CD4-positive, alpha-beta memory T cell (primary cell): ENCODE data around the gene MRPL49. TPM values are rescaled to one million over a fixed set of nuclear protein-coding genes. Genes with fewer than 3 reads are reported as not detected.

ENCODE experiments used
- CTCF ChIA-PET: fragments of 350-600 bp; sonication (Branson Sonifier 250); formaldehyde crosslinking; loops from one replicate; lab custom pipeline; 2021; ENCODE audit warnings: inconsistent platforms; ENCODE audit not compliant: partially characterized antibody; lab: Charles Lee
- POLR2A ChIA-PET: fragments of 350-600 bp; sonication (Branson Sonifier 250); formaldehyde crosslinking; loops from one replicate; lab custom pipeline; 2021; ENCODE audit not compliant: partially characterized antibody; lab: Charles Lee
- DNase-seq, 5 donors: peaks; one replicate each; pipeline versions ENCODE4 v3.0.0 to v3.0.0-alpha.2; 2020 to 2022; ENCODE audit warnings: mixed read lengths in 1 of 5
- H3K27ac ChIP-seq: one replicate; pipeline ENCODE4 v1.7.0; 2013; ENCODE audit warnings: low read depth, low read length
- H3K27me3 ChIP-seq: 2 replicates; pipeline ENCODE4 v1.7.0; 2013; ENCODE audit warnings: mild to moderate bottlenecking, low read length, moderate library complexity; ENCODE audit not compliant: insufficient read depth
- H3K36me3 ChIP-seq: 2 replicates; pipeline ENCODE4 v1.7.0; 2013; ENCODE audit warnings: mild to moderate bottlenecking, low read length, moderate library complexity; ENCODE audit not compliant: insufficient read depth
- H3K4me1 ChIP-seq: 2 replicates; pipeline ENCODE4 v1.7.0; 2013; ENCODE audit warnings: mild to moderate bottlenecking, low read length, moderate library complexity; ENCODE audit not compliant: insufficient read depth
- H3K4me3 ChIP-seq, 2 donors: one replicate each; pipeline ENCODE4 v1.7.0; 2013; ENCODE audit warnings: low read length in 2 of 2, mild to moderate bottlenecking in 1 of 2
- H3K9me3 ChIP-seq, 2 donors: one replicate each; pipeline ENCODE4 v1.7.0; 2013; ENCODE audit warnings: low read length in 2 of 2, control low read depth in 1 of 2; ENCODE audit not compliant: control insufficient read depth in 1 of 2
- H3K27ac Mint-ChIP-seq, 7 donors: one replicate each; pipeline ENCODE4 v1.8.0; 2020 to 2021; ENCODE audit warnings: mixed read lengths in 7 of 7, mild to moderate bottlenecking in 6 of 7, inconsistent platforms in 3 of 7, moderate library complexity in 3 of 7
- H3K27me3 Mint-ChIP-seq, 2 donors: one replicate each; pipeline ENCODE4 v1.8.0; 2020 to 2021; ENCODE audit warnings: mixed read lengths in 2 of 2
- H3K36me3 Mint-ChIP-seq, 2 donors: one replicate each; pipeline ENCODE4 v1.8.0; 2020 to 2021; ENCODE audit warnings: mixed read lengths in 2 of 2, inconsistent platforms in 1 of 2, mild to moderate bottlenecking in 1 of 2
- H3K4me1 Mint-ChIP-seq, 4 donors: one replicate each; pipeline ENCODE4 v1.8.0; 2020 to 2021; ENCODE audit warnings: mixed read lengths in 4 of 4, mild to moderate bottlenecking in 1 of 4
- H3K4me3 Mint-ChIP-seq, 8 donors: one replicate each; pipeline ENCODE4 v1.8.0; 2020 to 2021; ENCODE audit warnings: mixed read lengths in 8 of 8, mild to moderate bottlenecking in 7 of 8, moderate library complexity in 6 of 8, inconsistent platforms in 3 of 8
- H3K9me3 Mint-ChIP-seq, 8 donors: one replicate each; pipeline ENCODE4 v1.8.0; 2020 to 2021; ENCODE audit warnings: mixed read lengths in 8 of 8, mild to moderate bottlenecking in 5 of 8, inconsistent platforms in 3 of 8, moderate library complexity in 1 of 8
- intact Hi-C: fragments of 100-400 bp; cut with micrococcal nuclease; formaldehyde crosslinking; loops from one replicate; pipeline ENCODE4 v1.15.1; 2023
- polyA plus RNA-seq, 2 donors: library from polyadenylated mRNA; unstranded; fragments of 300-500 nt; fragmentation: Illumina TruSeq; gene quantifications; one replicate each; pipeline ENCODE4 v1.2.3, GENCODE V29; 2021
- total RNA-seq, 2 experiments: library from RNA; stranded (reverse); gene quantifications; one replicate each; pipeline ENCODE4 v1.2.3, GENCODE V29; 2021

MRPL49 gene
- total and polyA plus RNA-seq, 4 experiments from 2014 or later: 59.6 to 118 (median 70.9) TPM

- Mint-ChIP-seq H3K9me3 (peaks cover 0 to 5% (median 0%) of the 10 kb centered on the region in 8 donors), H3K36me3 (peaks cover 5 to 61% of the 10 kb centered on the region in 2 donors), H3K4me3 (peak overlapping the region; percentile 42 to 100 (median 98)), H3K4me1 (peaks cover 22 to 45% (median 32%) of the 10 kb centered on the region in 4 donors), H3K27me3 (no peaks in the 10 kb centered on the region), H3K27ac (peak overlapping the region in 6 of 7 donors; percentile 31 to 100 (median 90))
- ChIA-PET CTCF (interaction anchor here (0.6 to 1.9 kb wide), 2 partner anchors 9 to 22 kb away, joined by 3 to 6 read pairs; no protein-coding TSS in a partner anchor), POLR2A (interaction anchor here (0.9 to 7.5 kb wide), 5 partner anchors 11 to 216 kb away, joined by 4 to 251 read pairs (median 5); partner anchors contain the start of genes ATG2A, CAPN1, FAU and MRPL49)
- DNase-seq: no peak
- intact Hi-C loops: loop anchor here (10.0 kb wide), 1 partner anchor 722 kb away; the partner anchor contains the start of gene CFL1
- Histone ChIP-seq H3K36me3 (peaks cover 51% of the 10 kb centered on the region), H3K27ac (peak overlapping the region; percentile 99), H3K4me1 (peaks cover 30% of the 10 kb centered on the region), H3K27me3 (no peaks in the 10 kb centered on the region), H3K4me3 (no peak overlapping the region), H3K9me3 (no peaks in the 10 kb centered on the region)
Measured at GRCh38 chr11:65132238-65132987, 10.3 kb downstream of the MRPL49 start.

- Mint-ChIP-seq H3K36me3 (peaks cover 5 to 56% of the 10 kb centered on the region in 2 donors), H3K27me3 (no peaks in the 10 kb centered on the region), H3K27ac (peak overlapping the region; percentile 99 to 100 (median 100)), H3K4me1 (peaks cover 23 to 48% (median 33%) of the 10 kb centered on the region in 4 donors), H3K9me3 (peaks cover 0 to 5% (median 0%) of the 10 kb centered on the region in 8 donors), H3K4me3 (peak overlapping the region; percentile 97 to 100 (median 98))
- peak overlapping the region; percentile 68 to 99 for H3K4me3 ChIP-seq
- CTCF ChIA-PET: interaction anchor here (2.5 kb wide), 1 partner anchor 21 kb away, joined by 11 read pairs; the partner anchor contains the start of gene TM7SF2
- DNase-seq: peak in 4 of 5 donors; percentile 26 to 76 (median 30)
- intact Hi-C loops: loop anchor here (10.0 kb wide), 1 partner anchor 722 kb away; the partner anchor contains the start of gene CFL1
- H3K27me3 ChIP-seq: no peaks in the 10 kb centered on the region
- no peaks in the 10 kb centered on the region for H3K9me3 ChIP-seq
- H3K4me1 ChIP-seq: peaks cover 30% of the 10 kb centered on the region
- H3K27ac ChIP-seq: peak overlapping the region; percentile 99
- POLR2A ChIA-PET: interaction anchor here (0.8 to 7.5 kb wide), 9 partner anchors 12 to 1986 kb away, joined by 3 to 251 read pairs (median 21); partner anchors contain the start of genes ATG2A, CAPN1, FAU and KDM2A
- peaks cover 45% of the 10 kb centered on the region for H3K36me3 ChIP-seq
Measured at GRCh38 chr11:65132988-65133700, 11.0 kb downstream of the MRPL49 start.

GRCh38 chr11:65133724-65134123 lies 11.6 kb downstream of the MRPL49 start:
- H3K4me3 ChIP-seq: peak overlapping the region; percentile 68 to 99
- H3K36me3 ChIP-seq: peaks cover 39% of the 10 kb centered on the region

GRCh38 chr11:65134240-65134951 lies 12.3 kb downstream of the MRPL49 start, which contains the start of gene SYVN1:
Gene SYVN1 (minus strand): TSS chr11:65134519. CDS start chr11:65133601, 918 bp downstream.
- CTCF ChIA-PET: interaction anchor here (1.3 to 3.5 kb wide), 8 partner anchors 13 to 195 kb away, joined by 3 to 23 read pairs (median 4); partner anchors contain the start of genes CAPN1, FAU, MRPL49 and TM7SF2
- peaks cover 23 to 48% (median 33%) of the 10 kb centered on the region in 4 donors for H3K4me1 Mint-ChIP-seq

More at GRCh38 chr11:65133724-65134123, 11.6 kb downstream of the MRPL49 start:
- Histone ChIP-seq H3K27ac (peak overlapping the region; percentile 99), H3K4me1 (peaks cover 30% of the 10 kb centered on the region), H3K9me3 (no peaks in the 10 kb centered on the region), H3K27me3 (no peaks in the 10 kb centered on the region)
- H3K4me3 Mint-ChIP-seq: peak overlapping the region; percentile 97 to 100 (median 98)
- peak in 2 of 5 donors; percentile 21 to 42 for DNase-seq
- peak overlapping the region; percentile 99 to 100 (median 100) for H3K27ac Mint-ChIP-seq
- H3K4me1 Mint-ChIP-seq: peaks cover 23 to 48% (median 33%) of the 10 kb centered on the region in 4 donors
- ChIA-PET POLR2A (interaction anchor here (0.8 to 7.5 kb wide), 14 partner anchors 13 to 1985 kb away, joined by 3 to 251 read pairs (median 9); partner anchors contain the start of genes ATG2A, CAPN1, FAU and KDM2A), CTCF (interaction anchor here (1.3 to 2.5 kb wide), 3 partner anchors 21 to 56 kb away, joined by 3 to 11 read pairs (median 4); partner anchors contain the start of genes CAPN1 and TM7SF2)
- H3K36me3 Mint-ChIP-seq: peaks cover 5 to 50% of the 10 kb centered on the region in 2 donors
- intact Hi-C loops: loop anchor here (1.0 to 10.0 kb wide), 4 partner anchors 11 to 721 kb away; partner anchors contain the start of genes CAPN1, CFL1, FAU and MRPL49
- peaks cover 0 to 5% (median 0%) of the 10 kb centered on the region in 8 donors for H3K9me3 Mint-ChIP-seq
- H3K27me3 Mint-ChIP-seq: no peaks in the 10 kb centered on the region

GRCh38 chr11:65134952-65135632 lies 13.0 kb downstream of the MRPL49 start:
- Mint-ChIP-seq H3K9me3 (peaks cover 0 to 5% (median 0%) of the 10 kb centered on the region in 8 donors), H3K4me3 (peak overlapping the region; percentile 97 to 100 (median 98)), H3K36me3 (peaks cover 5 to 40% of the 10 kb centered on the region in 2 donors), H3K27me3 (peaks cover 0 to 2% of the 10 kb centered on the region in 2 donors), H3K4me1 (peaks cover 23 to 48% (median 33%) of the 10 kb centered on the region in 4 donors), H3K27ac (peak overlapping the region; percentile 99 to 100 (median 100))
- ChIA-PET POLR2A (interaction anchor here (0.6 to 7.5 kb wide), 34 partner anchors 9 to 1154 kb away, joined by 3 to 251 read pairs (median 5); partner anchors contain the start of genes ARL2, CAPN1, CDC42EP2 and DPF2), CTCF (interaction anchor here (1.3 to 3.5 kb wide), 8 partner anchors 13 to 194 kb away, joined by 3 to 23 read pairs (median 4); partner anchors contain the start of genes CAPN1, FAU, MRPL49 and TM7SF2)
- H3K27me3 ChIP-seq: no peaks in the 10 kb centered on the region
- intact Hi-C loops: loop anchor here (1.0 to 10.0 kb wide), 4 partner anchors 13 to 720 kb away; partner anchors contain the start of genes CAPN1, CFL1, FAU and MRPL49
- H3K9me3 ChIP-seq: no peaks in the 10 kb centered on the region
- peaks cover 30% of the 10 kb centered on the region for H3K4me1 ChIP-seq
- peak overlapping the region; percentile 68 to 99 for H3K4me3 ChIP-seq
- peak overlapping the region; percentile 99 for H3K27ac ChIP-seq
- peak; percentile 89 to 95 (median 92) for DNase-seq
- peaks cover 27% of the 10 kb centered on the region for H3K36me3 ChIP-seq

More at GRCh38 chr11:65134240-65134951, 12.3 kb downstream of the MRPL49 start, which contains the start of gene SYVN1:
- Histone ChIP-seq H3K27ac (peak within 1 kb of the TSS; percentile 99), H3K27me3 (no peaks in the 10 kb centered on the region), H3K9me3 (no peaks in the 10 kb centered on the region), H3K4me3 (peak within 1 kb of the TSS; percentile 68 to 99), H3K36me3 (peaks cover 34% of the 10 kb centered on the region), H3K4me1 (peaks cover 30% of the 10 kb centered on the region)
- Mint-ChIP-seq H3K27me3 (no peaks in the 10 kb centered on the region), H3K9me3 (peaks cover 0 to 5% (median 0%) of the 10 kb centered on the region in 8 donors), H3K27ac (peak within 1 kb of the TSS; percentile 99 to 100 (median 100)), H3K4me3 (peak within 1 kb of the TSS; percentile 97 to 100 (median 98)), H3K36me3 (peaks cover 5 to 43% of the 10 kb centered on the region in 2 donors)
- DNase-seq: peak; percentile 92 to 95 (median 93)
- POLR2A ChIA-PET: interaction anchor here (0.7 to 7.5 kb wide), 34 partner anchors 10 to 1985 kb away, joined by 3 to 251 read pairs (median 4); partner anchors contain the start of genes ARL2, ATG2A, CAPN1 and CDC42EP2
- intact Hi-C loops: loop anchor here (1.0 to 10.0 kb wide), 4 partner anchors 12 to 720 kb away; partner anchors contain the start of genes CAPN1, CFL1, FAU and MRPL49
